Loucy (cell line): ENCODE results near the gene KRTAP2-3.
"Not testable (repeated sequence)": the region's sequence is repeated elsewhere in the genome, so short reads cannot be mapped to it uniquely, and the experiment has no call there.

ENCODE experiments used
- H2AFZ ChIP-seq: fragments of 200-600 bp; sonication (generic); 2 replicates; pipeline ENCODE4 v1.6.0; 2016; ENCODE audit warnings: antibody characterized with exemption, mild to moderate bottlenecking, low read length, moderate library complexity
- H3F3A ChIP-seq: fragments of 200-600 bp; 2 replicates; pipeline ENCODE4 v1.6.0; 2016; ENCODE audit warnings: antibody characterized with exemption, low read depth, mild to moderate bottlenecking
- H3K27me3 ChIP-seq: fragments of 200-600 bp; sonication (generic); 2 replicates; pipeline ENCODE4 v1.6.1; 2014; ENCODE audit warnings: low read length, mild to moderate bottlenecking; ENCODE audit not compliant: insufficient read depth, poor library complexity, severe bottlenecking
- H3K36me3 ChIP-seq: fragments of 200-600 bp; sonication (generic); 2 replicates; pipeline ENCODE4 v1.6.1; 2016; ENCODE audit warnings: low read length; ENCODE audit not compliant: insufficient read depth
- H3K4me1 ChIP-seq: fragments of 200-600 bp; sonication (generic); 2 replicates; pipeline ENCODE4 v1.5.1; 2014; ENCODE audit warnings: low read length, mild to moderate bottlenecking; ENCODE audit not compliant: insufficient read depth, poor library complexity, severe bottlenecking
- H3K4me2 ChIP-seq: fragments of 200-600 bp; sonication (generic); 2 replicates; pipeline ENCODE4 v1.6.0; 2014; ENCODE audit warnings: antibody characterized with exemption, low read length, low read depth, mild to moderate bottlenecking; ENCODE audit not compliant: poor library complexity, severe bottlenecking
- H3K4me3 ChIP-seq: fragments of 200-600 bp; sonication (generic); 2 replicates; pipeline ENCODE4 v1.5.1; 2014; ENCODE audit warnings: low read length, mild to moderate bottlenecking, mixed read lengths; ENCODE audit not compliant: poor library complexity, severe bottlenecking
- H3K79me2 ChIP-seq: fragments of 200-600 bp; sonication (generic); 2 replicates; pipeline ENCODE4 v1.6.1; 2014; ENCODE audit warnings: low read length; ENCODE audit not compliant: insufficient read depth
- H3K9ac ChIP-seq: fragments of 200-600 bp; sonication (generic); 2 replicates; pipeline ENCODE4 v1.6.0; 2014; ENCODE audit warnings: mild to moderate bottlenecking, low read depth, low read length, moderate library complexity; ENCODE audit not compliant: poor library complexity, severe bottlenecking
- H3K9me2 ChIP-seq: fragments of 200-600 bp; sonication (generic); replicated peaks from 2 replicates; pipeline ENCODE4 v1.6.1; 2016; ENCODE audit warnings: low read depth, low read length, mixed read lengths
- H3K9me3 ChIP-seq: fragments of 200-600 bp; sonication (generic); 2 replicates; pipeline ENCODE4 v1.6.1; 2014; ENCODE audit warnings: mild to moderate bottlenecking, antibody characterized with exemption, low read length, low read depth; ENCODE audit not compliant: insufficient read depth
- H4K20me1 ChIP-seq: fragments of 200-600 bp; sonication (generic); 2 replicates; pipeline ENCODE4 v1.6.0; 2014; ENCODE audit warnings: antibody characterized with exemption, low read length, mild to moderate bottlenecking; ENCODE audit not compliant: insufficient read depth, poor library complexity, severe bottlenecking
- EZH2phosphoT487 ChIP-seq: fragments of 200-600 bp; IDR thresholded peaks from 2 replicates; pipeline ENCODE4 v1.6.1; 2018; ENCODE audit warnings: antibody characterized with exemption, mild to moderate bottlenecking, moderate library complexity, borderline replicate concordance
- TF ChIP-seq, protein P1 (sequence below): fragments of 200-600 bp; sonication (generic); conservative IDR thresholded peaks from 2 replicates; pipeline ENCODE4 v1.5.1; 2014; ENCODE audit warnings: mild to moderate bottlenecking, antibody characterized with exemption, low read length

KRTAP2-3 gene

GRCh38 chr17:41052566-41052965, 7.3 kb downstream of the KRTAP2-3 start:
- H3K9ac ChIP-seq: no peak overlapping the region
- H3K79me2 ChIP-seq: no peaks in the 10 kb centered on the region
- H3K4me1 ChIP-seq: peaks cover 8% of the 10 kb centered on the region
- no peaks in the 10 kb centered on the region for H3K27me3 ChIP-seq
- no peaks in the 10 kb centered on the region for H3K9me3 ChIP-seq
- no peak overlapping the region for H2AFZ ChIP-seq
- no peaks in the 10 kb centered on the region for H3F3A ChIP-seq
- no peaks in the 10 kb centered on the region for H3K36me3 ChIP-seq
- H3K9me2 ChIP-seq: no peaks in the 10 kb centered on the region
- TF ChIP-seq EZH2phosphoT487: no peak
- TF ChIP-seq, protein P1, sequence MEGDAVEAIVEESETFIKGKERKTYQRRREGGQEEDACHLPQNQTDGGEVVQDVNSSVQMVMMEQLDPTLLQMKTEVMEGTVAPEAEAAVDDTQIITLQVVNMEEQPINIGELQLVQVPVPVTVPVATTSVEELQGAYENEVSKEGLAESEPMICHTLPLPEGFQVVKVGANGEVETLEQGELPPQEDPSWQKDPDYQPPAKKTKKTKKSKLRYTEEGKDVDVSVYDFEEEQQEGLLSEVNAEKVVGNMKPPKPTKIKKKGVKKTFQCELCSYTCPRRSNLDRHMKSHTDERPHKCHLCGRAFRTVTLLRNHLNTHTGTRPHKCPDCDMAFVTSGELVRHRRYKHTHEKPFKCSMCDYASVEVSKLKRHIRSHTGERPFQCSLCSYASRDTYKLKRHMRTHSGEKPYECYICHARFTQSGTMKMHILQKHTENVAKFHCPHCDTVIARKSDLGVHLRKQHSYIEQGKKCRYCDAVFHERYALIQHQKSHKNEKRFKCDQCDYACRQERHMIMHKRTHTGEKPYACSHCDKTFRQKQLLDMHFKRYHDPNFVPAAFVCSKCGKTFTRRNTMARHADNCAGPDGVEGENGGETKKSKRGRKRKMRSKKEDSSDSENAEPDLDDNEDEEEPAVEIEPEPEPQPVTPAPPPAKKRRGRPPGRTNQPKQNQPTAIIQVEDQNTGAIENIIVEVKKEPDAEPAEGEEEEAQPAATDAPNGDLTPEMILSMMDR: no peak
- no peak overlapping the region for H3K4me3 ChIP-seq
- no peak overlapping the region for H3K4me2 ChIP-seq
- H4K20me1 ChIP-seq: no peaks in the 10 kb centered on the region

DNA sequence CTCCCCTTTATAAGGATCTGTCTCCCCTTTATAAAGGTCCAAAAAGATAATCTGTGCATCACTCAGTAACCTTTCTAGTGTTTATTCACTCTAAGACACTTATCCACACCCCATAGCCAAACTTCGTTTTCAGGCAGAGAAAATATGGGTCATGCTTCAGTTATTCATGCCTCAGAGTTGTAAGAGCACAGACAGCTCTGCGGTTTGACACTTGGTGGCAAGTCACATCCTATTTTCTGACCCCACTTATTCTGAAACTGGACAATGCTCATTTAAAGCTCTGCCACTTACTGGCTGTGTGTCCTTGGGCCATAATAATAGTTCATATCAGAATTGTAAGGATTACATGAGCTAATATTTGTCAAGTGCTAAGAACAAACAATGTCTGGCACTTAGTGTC, 10.8 kb downstream of the KRTAP2-3 start:
- Histone ChIP-seq H3K36me3 (no peaks in the 10 kb centered on the region), H3K4me2 (no peak overlapping the region), H4K20me1 (no peaks in the 10 kb centered on the region), H3K9me2 (no peaks in the 10 kb centered on the region), H3F3A (0 out of 2 replicates have a peak, but pooled peaks cover 2% of the 10 kb centered on the region), H3K4me1 (peaks cover 8% of the 10 kb centered on the region), H3K4me3 (no peak overlapping the region), H3K9ac (no peak overlapping the region), H3K27me3 (no peaks in the 10 kb centered on the region), H3K9me3 (no peaks in the 10 kb centered on the region), H2AFZ (no peak overlapping the region), H3K79me2 (no peaks in the 10 kb centered on the region)
- TF ChIP-seq, protein P1: no peak
- no peak for TF ChIP-seq EZH2phosphoT487

DNA sequence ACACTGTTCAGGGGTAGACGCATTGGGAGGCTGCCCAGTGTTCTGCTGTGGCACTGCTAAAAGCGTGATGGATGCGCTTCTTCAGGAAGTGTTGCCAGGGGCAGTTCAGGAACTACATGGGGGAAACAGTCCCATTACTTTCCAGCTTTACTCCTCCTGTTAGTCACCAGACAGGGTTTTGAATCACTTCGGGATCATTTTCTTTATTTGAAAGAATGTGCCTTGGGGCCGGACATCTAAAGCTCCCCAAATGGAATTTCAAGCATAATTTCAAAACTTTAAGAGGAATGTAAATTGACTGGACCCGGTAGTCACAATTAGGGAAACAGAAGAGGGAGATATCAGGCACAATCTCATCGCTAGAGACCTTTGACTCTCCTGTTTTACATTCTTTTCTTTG, 11.5 kb downstream of the KRTAP2-3 start:
- H3K9me3 ChIP-seq: no peaks in the 10 kb centered on the region
- no peaks in the 10 kb centered on the region for H4K20me1 ChIP-seq
- H3K9me2 ChIP-seq: no peaks in the 10 kb centered on the region
- H3K79me2 ChIP-seq: no peaks in the 10 kb centered on the region
- TF ChIP-seq, protein P1: no peak
- TF ChIP-seq EZH2phosphoT487: no peak
- no peak overlapping the region for H3K9ac ChIP-seq
- no peaks in the 10 kb centered on the region for H3K27me3 ChIP-seq
- no peak overlapping the region for H2AFZ ChIP-seq
- H3K4me1 ChIP-seq: peaks cover 13% of the 10 kb centered on the region
- no peak overlapping the region for H3K4me3 ChIP-seq
- no peaks in the 10 kb centered on the region for H3K36me3 ChIP-seq
- H3F3A ChIP-seq: 0 out of 2 replicates have a peak, but pooled peaks cover 6% of the 10 kb centered on the region
- H3K4me2 ChIP-seq: no peak overlapping the region

DNA sequence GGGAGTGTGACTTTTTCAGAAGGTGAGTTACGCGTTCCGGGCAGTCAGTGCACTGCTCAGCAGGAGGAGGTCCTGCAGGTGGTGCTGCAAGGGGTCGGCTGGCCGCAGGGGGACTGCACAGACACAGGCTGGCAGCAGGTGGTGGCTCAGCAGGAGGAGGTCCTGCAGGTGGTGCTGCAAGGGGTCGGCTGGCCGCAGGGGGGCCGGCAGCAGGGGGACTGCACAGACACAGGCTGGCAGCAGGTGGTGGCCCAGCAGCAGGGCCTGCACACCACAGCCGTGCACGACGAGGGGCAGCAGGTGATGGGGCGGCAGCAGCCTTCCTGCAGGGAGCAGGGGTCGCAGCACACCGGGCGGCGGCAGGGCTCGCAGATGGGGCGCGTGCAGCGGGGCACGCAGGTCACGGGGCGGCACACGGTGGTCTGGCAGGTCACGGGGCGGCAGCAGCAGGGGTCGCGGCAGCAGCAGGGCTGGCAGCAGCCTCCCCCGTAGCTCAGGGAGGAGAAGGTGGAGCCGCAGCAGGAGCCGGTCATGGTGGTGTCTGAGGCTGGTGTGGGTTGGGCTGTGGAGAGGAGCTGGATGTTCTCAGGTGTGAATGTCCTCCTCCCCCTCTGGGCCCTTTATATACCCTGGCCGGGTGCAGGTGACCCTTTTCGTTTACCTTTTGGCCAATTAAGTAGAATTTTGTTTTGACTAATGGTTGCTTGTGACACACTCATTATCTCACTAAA, 13.0 kb downstream of the KRTAP2-3 start, which contains the start of gene KRTAP2-1:
KRTAP2-1 (minus strand) TSS at position 582 of the 731 bp plus-strand sequence; CDS start at position 533, 49 bp downstream.
- not testable (repeated sequence) for H3K4me2 ChIP-seq, H4K20me1 ChIP-seq, H3K9ac ChIP-seq, H2AFZ ChIP-seq, H3K36me3 ChIP-seq, H3K79me2 ChIP-seq, H3K4me1 ChIP-seq, H3F3A ChIP-seq, H3K4me3 ChIP-seq, H3K9me3 ChIP-seq, H3K9me2 ChIP-seq
- H3K27me3 ChIP-seq: peaks cover 14% of the 10 kb centered on the region
